ENCODE data around the gene OR5K1.
A peak's percentile ranks its signal among the peaks of the same experiment; 100 is the strongest.

The OR5K1 gene

GRCh38 chr3:98462901-98463300 lies at the start of gene OR5K1:
Gene OR5K1 (plus strand): TSS chr3:98463201. CDS start chr3:98469577, 6,376 bp downstream.
- DNase-seq: no peak

GRCh38 chr3:98432575-98432974 lies 30.4 kb upstream of the OR5K1 start:
- no peak for DNase-seq

GRCh38 chr3:98433764-98434163 lies 29.2 kb upstream of the OR5K1 start:
- no peak for DNase-seq

- no peak for DNase-seq
Observed at GRCh38 chr3:98434412-98434811, 28.6 kb upstream of the OR5K1 start.

GRCh38 chr3:98440283-98440682 lies 22.7 kb upstream of the OR5K1 start:
- DNase-seq: no peak

GRCh38 chr3:98445949-98446406 lies 17.0 kb upstream of the OR5K1 start:
- no peak for DNase-seq

- no peak for DNase-seq
Observed at GRCh38 chr3:98449606-98450193, 13.3 kb upstream of the OR5K1 start.

- DNase-seq: no peak
Observed at GRCh38 chr3:98450372-98450771, 12.6 kb upstream of the OR5K1 start.

GRCh38 chr3:98453827-98454226 lies 9.2 kb upstream of the OR5K1 start:
- no peak for DNase-seq

- no peak for DNase-seq
Observed at GRCh38 chr3:98454929-98455328, 8.1 kb upstream of the OR5K1 start.

GRCh38 chr3:98457543-98457942 lies 5.5 kb upstream of the OR5K1 start:
- no peak for DNase-seq

GRCh38 chr3:98460220-98460619 lies 2.8 kb upstream of the OR5K1 start:
- DNase-seq: no peak

GRCh38 chr3:98482717-98483482 lies 19.9 kb downstream of the OR5K1 start:
- DNase-seq: no peak

- no peak for DNase-seq
Observed at GRCh38 chr3:98483626-98484025, 20.6 kb downstream of the OR5K1 start.

- no peak for DNase-seq
Observed at GRCh38 chr3:98497381-98497780, 34.4 kb downstream of the OR5K1 start, which contains the start of gene OR5K2. Gene OR5K2 (plus strand): TSS chr3:98497681. CDS start chr3:98497681, 0 bp downstream.

- DNase-seq: peak in 1 of 3 experiments; percentile 43
Observed at GRCh38 chr3:98500019-98500418, 37.0 kb downstream of the OR5K1 start.

- no peak for DNase-seq
Observed at GRCh38 chr3:98501270-98501669, 38.3 kb downstream of the OR5K1 start.

GRCh38 chr3:98501863-98502576 lies 39.0 kb downstream of the OR5K1 start:
- no peak for DNase-seq

GRCh38 chr3:98504539-98504938 lies 41.5 kb downstream of the OR5K1 start:
- DNase-seq: no peak

- DNase-seq: no peak
Observed at GRCh38 chr3:98508582-98508981, 45.6 kb downstream of the OR5K1 start.

GRCh38 chr3:98512576-98512975 lies 49.6 kb downstream of the OR5K1 start:
- no peak for DNase-seq

GRCh38 chr3:98513091-98513511 lies 50.1 kb downstream of the OR5K1 start:
- DNase-seq: no peak

GRCh38 chr3:98513736-98514135 lies 50.7 kb downstream of the OR5K1 start:
- DNase-seq: no peak

GRCh38 chr3:98514948-98515347 lies 51.9 kb downstream of the OR5K1 start:
- no peak for DNase-seq

All from NCI-H1417 (cell line).